Islet precursor cell (in vitro differentiated cells): ENCODE data around the gene TEX44.

Experiments
- DNase-seq: peaks from one replicate; pipeline ENCODE4 v3.0.0-alpha.2; 2018

TEX44 gene

DNA sequence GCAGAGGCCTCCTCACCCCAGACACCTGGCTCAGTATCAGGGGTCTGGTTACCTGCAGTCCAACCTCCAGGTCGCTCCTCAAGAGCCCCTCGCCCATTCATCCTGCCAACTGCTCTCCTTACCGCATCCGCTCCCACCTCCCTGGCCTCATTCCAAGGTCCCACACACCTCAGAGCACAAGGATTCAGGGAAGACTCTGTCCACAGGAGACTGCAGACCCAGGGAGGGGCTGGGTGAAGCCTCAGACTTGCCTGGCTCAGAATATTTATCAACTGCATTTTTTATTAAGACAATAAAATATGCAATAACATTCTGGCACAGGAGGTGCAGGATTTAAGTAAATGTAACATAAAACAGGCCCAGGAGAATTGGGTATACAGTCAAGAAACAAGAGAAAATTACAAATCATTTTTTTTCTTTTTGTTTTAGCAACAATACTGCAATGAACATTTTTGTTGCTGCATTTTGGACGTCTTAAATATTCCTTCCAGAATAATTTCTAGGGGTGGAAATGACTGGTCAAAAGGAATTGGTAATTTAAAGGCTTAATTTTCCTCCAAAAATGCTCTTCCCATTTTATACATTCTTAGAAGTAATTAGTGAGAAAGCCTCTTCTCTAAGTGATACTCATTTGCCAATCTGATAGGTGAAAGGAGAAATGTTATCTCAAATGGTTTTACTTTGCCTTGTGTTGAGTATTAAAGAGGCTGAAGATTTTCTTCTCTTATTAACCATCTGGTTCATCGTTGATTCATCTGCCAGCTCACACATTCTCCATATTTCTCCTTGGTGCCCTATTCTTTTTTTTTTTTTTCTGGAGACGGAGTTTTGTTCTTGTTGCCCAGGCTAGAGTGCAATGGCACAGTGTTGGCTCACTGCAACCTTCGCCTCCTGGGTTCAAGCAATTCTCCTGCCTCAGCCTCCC, 42.5 kb downstream of the TEX44 start:
- no peak for DNase-seq

DNA sequence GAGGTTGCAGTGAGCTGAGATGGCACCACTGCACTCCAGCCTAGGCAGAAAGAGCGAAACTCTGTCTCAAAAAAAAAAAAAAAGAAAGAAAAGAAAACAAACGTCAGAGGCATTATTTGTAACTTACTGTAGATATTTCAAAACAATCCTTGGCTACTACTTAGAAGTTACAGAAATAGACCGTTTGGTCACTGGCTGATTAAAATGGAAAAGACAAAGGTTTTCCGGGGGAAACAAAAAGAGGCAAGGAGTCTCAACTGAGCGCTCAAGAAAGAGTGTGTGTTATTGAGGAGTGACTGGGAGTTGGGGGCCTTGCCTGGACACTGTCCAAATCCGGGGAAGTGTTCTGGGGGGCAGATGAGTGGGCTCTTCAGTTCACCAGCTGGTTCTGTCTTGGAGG, 47.6 kb downstream of the TEX44 start:
- no peak for DNase-seq

DNA sequence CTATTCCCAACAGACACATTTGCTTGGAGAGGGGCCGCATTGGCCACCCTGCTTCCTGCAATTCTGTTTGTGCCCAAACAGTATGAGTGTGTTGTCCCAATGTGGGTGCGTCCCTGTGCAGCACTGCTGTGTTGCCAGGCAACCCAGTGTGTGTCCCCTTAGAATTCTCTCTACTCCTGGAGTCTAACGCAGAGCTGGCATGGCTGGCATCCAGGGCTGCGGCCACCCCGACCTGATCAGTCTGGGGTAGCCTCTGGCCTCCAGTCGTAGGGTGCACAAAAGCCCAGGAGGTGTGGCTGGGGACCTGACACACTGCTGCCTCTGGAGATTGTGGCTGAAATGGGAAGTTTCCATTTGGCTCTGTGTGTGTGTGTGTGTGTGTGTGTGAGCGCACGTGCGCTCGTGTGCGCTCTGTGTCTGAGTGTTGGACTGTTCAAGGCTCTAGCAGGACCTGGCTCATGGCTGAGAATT, 48.0 kb downstream of the TEX44 start:
- DNase-seq: peak; percentile 53

DNA sequence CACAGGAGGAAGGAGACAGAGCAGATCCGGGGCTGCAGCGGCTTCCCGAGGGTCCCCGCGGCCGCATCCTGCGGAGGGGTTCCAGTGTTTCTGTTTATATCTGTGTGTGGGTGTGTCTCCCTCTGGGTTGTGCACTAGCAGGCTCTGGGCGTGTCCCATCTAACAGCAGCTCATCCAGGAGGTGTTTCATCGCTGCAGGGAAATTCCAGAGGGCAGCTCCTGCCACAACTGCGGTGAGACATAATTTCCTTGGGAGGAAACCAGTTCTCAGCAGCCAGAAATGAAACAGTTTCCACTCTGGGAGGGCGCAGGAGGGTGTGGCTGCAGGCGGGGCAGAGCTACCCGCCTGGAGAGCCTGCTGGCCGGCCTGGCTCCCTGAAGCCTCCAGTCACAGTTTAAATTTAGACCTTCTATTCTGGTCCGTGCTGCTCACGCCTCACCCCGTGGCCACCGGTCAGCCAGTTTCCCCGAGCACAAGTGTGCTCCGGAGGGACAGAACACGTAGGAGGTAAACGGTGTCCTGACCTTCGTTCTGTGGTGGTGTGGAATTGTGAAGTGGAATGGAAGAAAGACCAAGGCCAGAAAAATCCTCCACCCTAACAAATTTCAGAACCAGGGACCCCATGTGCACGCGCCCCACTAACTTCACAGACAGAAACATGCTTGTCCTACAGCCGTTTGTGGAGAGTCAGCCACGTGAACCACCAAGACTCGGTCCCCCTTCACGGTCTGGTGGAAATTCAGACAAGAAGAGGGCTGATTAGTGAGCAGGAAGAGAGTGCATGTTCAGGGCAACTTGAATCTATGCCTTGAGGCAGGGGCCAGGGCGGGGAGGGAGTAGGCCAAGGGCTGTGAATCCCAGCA, 50.2 kb downstream of the TEX44 start:
- peak; percentile 94 for DNase-seq

DNA sequence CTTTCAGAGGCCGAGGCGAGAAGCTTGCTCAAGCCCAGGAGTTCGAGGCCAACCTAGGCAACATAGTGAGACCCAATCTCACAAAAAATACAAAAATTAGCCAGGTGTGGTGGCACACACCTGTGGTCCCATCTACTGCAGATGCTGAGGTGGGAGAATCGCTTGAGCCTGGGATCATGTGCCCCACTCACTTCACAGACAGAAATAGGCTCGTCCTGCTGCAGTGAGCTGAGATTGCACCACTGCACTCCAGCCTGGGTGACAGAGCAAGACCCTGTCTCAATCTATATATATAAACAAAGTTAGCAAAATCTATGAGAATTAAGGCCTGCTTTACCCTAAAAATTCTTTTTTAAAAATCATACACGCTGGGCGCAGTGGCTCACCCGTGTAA, 50.8 kb downstream of the TEX44 start:
- no peak for DNase-seq
